ENCODE measurements around the gene DAB2IP.

Gene DAB2IP

GRCh38 chr9:121807069-121807822 lies 155.8 kb downstream of the DAB2IP start:
- no peak for DNase-seq

GRCh38 chr9:121807823-121808278 lies 156.4 kb downstream of the DAB2IP start:
- DNase-seq, result no peak

- no peak for DNase-seq
Measured at GRCh38 chr9:121808781-121809180, 157.3 kb downstream of the DAB2IP start.

- no peak for DNase-seq
Measured at GRCh38 chr9:121809356-121810050, 158.1 kb downstream of the DAB2IP start.

GRCh38 chr9:121810489-121810888 lies 159.1 kb downstream of the DAB2IP start:
- DNase-seq, result no peak

GRCh38 chr9:121811140-121811539 lies 159.7 kb downstream of the DAB2IP start:
- no peak for DNase-seq

- DNase-seq, result no peak
Measured at GRCh38 chr9:121811751-121812150, 160.3 kb downstream of the DAB2IP start.

GRCh38 chr9:121812159-121812735 lies 160.8 kb downstream of the DAB2IP start:
- DNase-seq, result no peak

GRCh38 chr9:121813519-121814210 lies 162.2 kb downstream of the DAB2IP start:
- DNase-seq, result no peak

- no peak for DNase-seq
Measured at GRCh38 chr9:121814594-121814993, 163.2 kb downstream of the DAB2IP start.

GRCh38 chr9:121815084-121815483 lies 163.7 kb downstream of the DAB2IP start:
- DNase-seq, result no peak

GRCh38 chr9:121815546-121816448 lies 164.4 kb downstream of the DAB2IP start:
- no peak for DNase-seq

- DNase-seq, result no peak
Measured at GRCh38 chr9:121816449-121816817, 165.0 kb downstream of the DAB2IP start.

GRCh38 chr9:121816845-121817450 lies 165.5 kb downstream of the DAB2IP start:
- DNase-seq, result no peak

- DNase-seq, result no peak
Measured at GRCh38 chr9:121817476-121817875, 166.0 kb downstream of the DAB2IP start.

GRCh38 chr9:121818016-121818661 lies 166.7 kb downstream of the DAB2IP start:
- DNase-seq, result no peak

- DNase-seq, result no peak
Measured at GRCh38 chr9:121818841-121819427, 167.5 kb downstream of the DAB2IP start.

GRCh38 chr9:121819428-121820231 lies 168.2 kb downstream of the DAB2IP start:
- DNase-seq, result no peak

- no peak for DNase-seq
Measured at GRCh38 chr9:121820286-121821005, 169.0 kb downstream of the DAB2IP start.
